CD4-positive, CD25-positive, alpha-beta regulatory T cell (primary cell): ENCODE results near the gene PROM2. TPM values are rescaled to one million over a fixed set of nuclear protein-coding genes. Genes with fewer than 3 reads are reported as not detected.
"Not testable (repeated sequence)": the region's sequence is repeated elsewhere in the genome, so short reads cannot be mapped to it uniquely, and the experiment has no call there.

Experiments
- ATAC-seq, 2 donors: fragments of 150-1000 bp; cut with Tn5 transposase; one replicate each; pipeline ENCODE4 v1.10.0; 2021; ENCODE audit warnings: low read depth in 2 of 2, moderate number of reproducible peaks in 2 of 2, moderate library complexity in 1 of 2
- DNase-seq, 3 donors: peaks; one replicate each; pipeline versions ENCODE4 v3.0.0 to v3.0.0-alpha.2; 2012 to 2022; ENCODE audit warnings: mixed read lengths in 1 of 3
- H3K27ac ChIP-seq: one replicate; pipeline ENCODE4 v1.7.0; 2013; ENCODE audit warnings: mild to moderate bottlenecking, low read length; ENCODE audit not compliant: insufficient read depth, poor library complexity, severe bottlenecking
- H3K27me3 ChIP-seq: one replicate; pipeline ENCODE4 v1.7.0; 2013; ENCODE audit warnings: low read length; ENCODE audit not compliant: control insufficient read depth, insufficient read depth
- H3K36me3 ChIP-seq: one replicate; pipeline ENCODE4 v1.7.0; 2013; ENCODE audit warnings: mild to moderate bottlenecking, low read length, moderate library complexity; ENCODE audit not compliant: control insufficient read depth, insufficient read depth
- H3K4me1 ChIP-seq: 2 replicates; pipeline ENCODE4 v1.7.0; 2013; ENCODE audit warnings: mild to moderate bottlenecking, low read length; ENCODE audit not compliant: insufficient read depth, control insufficient read depth, poor library complexity, severe bottlenecking
- H3K4me3 ChIP-seq: one replicate; pipeline ENCODE4 v1.7.0; 2013; ENCODE audit warnings: low read depth, mild to moderate bottlenecking, low read length, moderate library complexity
- H3K9me3 ChIP-seq, 2 experiments: 1 replicate in 1 of 2; 2 replicates in 1 of 2; pipeline ENCODE4 v1.7.0; 2013; ENCODE audit warnings: low read length in 2 of 2, mild to moderate bottlenecking in 1 of 2, moderate library complexity in 1 of 2; ENCODE audit not compliant: control insufficient read depth in 2 of 2
- H3K27ac Mint-ChIP-seq, 3 donors: one replicate each; pipeline ENCODE4 v1.8.0; 2020 to 2022; ENCODE audit warnings: mild to moderate bottlenecking in 3 of 3, mixed read lengths in 3 of 3, moderate library complexity in 2 of 3
- H3K27me3 Mint-ChIP-seq: one replicate; pipeline ENCODE4 v1.8.0; 2022; ENCODE audit warnings: mild to moderate bottlenecking, mixed read lengths
- H3K36me3 Mint-ChIP-seq: one replicate; pipeline ENCODE4 v1.8.0; 2020; ENCODE audit warnings: mixed read lengths
- H3K4me1 Mint-ChIP-seq, 4 donors: one replicate each; pipeline ENCODE4 v1.8.0; 2020 to 2022; ENCODE audit warnings: mixed read lengths in 4 of 4, mild to moderate bottlenecking in 1 of 4
- H3K4me3 Mint-ChIP-seq, 4 donors: one replicate each; pipeline ENCODE4 v1.8.0; 2020 to 2022; ENCODE audit warnings: mild to moderate bottlenecking in 4 of 4, mixed read lengths in 4 of 4, moderate library complexity in 3 of 4
- H3K9me3 Mint-ChIP-seq, 7 donors: one replicate each; pipeline ENCODE4 v1.8.0; 2020 to 2022; ENCODE audit warnings: mixed read lengths in 7 of 7, mild to moderate bottlenecking in 3 of 7, moderate library complexity in 2 of 7
- polyA plus RNA-seq, 4 donors: library from polyadenylated mRNA; unstranded; fragments of 300-500 nt; fragmentation: Illumina TruSeq; gene quantifications; one replicate each; pipeline ENCODE4 v1.2.3, GENCODE V29; 2021
- total RNA-seq: library from RNA; stranded (reverse); gene quantifications from one replicate; pipeline ENCODE4 v1.2.3, GENCODE V29; 2022

The PROM2 gene
- total and polyA plus RNA-seq, 5 donors from 2014 or later = 0.47 TPM; not detected in 4

DNA sequence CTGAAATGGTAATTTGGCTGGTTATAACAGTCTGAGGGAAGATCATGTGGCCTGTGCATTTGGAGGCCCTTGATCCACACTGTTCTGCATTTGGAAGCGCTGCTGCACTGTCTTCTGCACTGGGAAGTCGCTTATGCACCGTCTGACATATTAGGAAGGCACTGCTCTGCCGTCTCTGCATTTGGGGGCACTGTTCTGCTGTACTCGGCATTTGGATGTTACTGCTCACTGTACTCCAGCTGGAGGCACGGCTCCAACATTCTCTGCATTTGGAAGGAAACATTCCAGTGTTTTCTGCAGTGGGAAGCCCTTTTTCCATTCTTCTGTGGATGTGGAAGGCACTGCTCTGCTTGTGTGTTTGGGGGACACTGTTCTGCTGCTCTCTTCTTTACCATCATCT lies 9.6 kb upstream of the PROM2 start:
- Histone ChIP-seq H3K27me3 (no peaks in the 10 kb centered on the region), H3K4me3 (no peak overlapping the region), H3K9me3 (no peaks in the 10 kb centered on the region), H3K27ac (no peak overlapping the region), H3K36me3 (no peaks in the 10 kb centered on the region), H3K4me1 (no peaks in the 10 kb centered on the region)
- DNase-seq = no peak
- Mint-ChIP-seq H3K27ac (no peak overlapping the region), H3K36me3 (peaks cover 5% of the 10 kb centered on the region), H3K4me3 (no peak overlapping the region), H3K27me3 (no peaks in the 10 kb centered on the region), H3K4me1 (no peaks in the 10 kb centered on the region), H3K9me3 (peaks cover 0 to 6% (median 0%) of the 10 kb centered on the region in 7 donors)
- ATAC-seq = no peak

DNA sequence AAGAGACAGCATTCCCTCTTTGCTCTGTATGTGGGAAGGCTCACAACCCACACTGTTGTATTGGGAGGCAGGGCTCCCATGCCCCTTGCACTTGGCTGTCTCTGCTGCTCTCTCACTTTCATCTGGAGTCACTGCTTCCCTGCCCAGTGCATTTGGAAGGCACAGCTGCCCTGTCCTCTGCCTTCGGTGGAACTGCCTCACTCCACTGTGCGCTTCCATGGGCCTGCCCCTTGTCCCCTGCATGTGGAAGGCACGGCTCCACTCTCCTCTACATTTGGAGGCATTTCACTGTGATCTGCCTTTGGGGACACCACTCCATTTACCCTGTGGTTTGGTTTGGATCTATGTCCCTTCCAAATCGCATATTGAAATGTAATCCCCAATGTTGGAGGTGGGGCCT lies 9.1 kb upstream of the PROM2 start:
- Mint-ChIP-seq H3K27me3 (no peaks in the 10 kb centered on the region), H3K36me3 (peaks cover 3% of the 10 kb centered on the region), H3K27ac (no peak overlapping the region), H3K4me3 (no peak overlapping the region), H3K4me1 (no peaks in the 10 kb centered on the region), H3K9me3 (peaks cover 0 to 5% (median 0%) of the 10 kb centered on the region in 7 donors)
- Histone ChIP-seq H3K9me3 (no peaks in the 10 kb centered on the region), H3K27me3 (no peaks in the 10 kb centered on the region), H3K27ac (no peak overlapping the region), H3K4me1 (no peaks in the 10 kb centered on the region), H3K36me3 (no peaks in the 10 kb centered on the region), H3K4me3 (no peak overlapping the region)
- DNase-seq (no peak), ATAC-seq (no peak)

DNA sequence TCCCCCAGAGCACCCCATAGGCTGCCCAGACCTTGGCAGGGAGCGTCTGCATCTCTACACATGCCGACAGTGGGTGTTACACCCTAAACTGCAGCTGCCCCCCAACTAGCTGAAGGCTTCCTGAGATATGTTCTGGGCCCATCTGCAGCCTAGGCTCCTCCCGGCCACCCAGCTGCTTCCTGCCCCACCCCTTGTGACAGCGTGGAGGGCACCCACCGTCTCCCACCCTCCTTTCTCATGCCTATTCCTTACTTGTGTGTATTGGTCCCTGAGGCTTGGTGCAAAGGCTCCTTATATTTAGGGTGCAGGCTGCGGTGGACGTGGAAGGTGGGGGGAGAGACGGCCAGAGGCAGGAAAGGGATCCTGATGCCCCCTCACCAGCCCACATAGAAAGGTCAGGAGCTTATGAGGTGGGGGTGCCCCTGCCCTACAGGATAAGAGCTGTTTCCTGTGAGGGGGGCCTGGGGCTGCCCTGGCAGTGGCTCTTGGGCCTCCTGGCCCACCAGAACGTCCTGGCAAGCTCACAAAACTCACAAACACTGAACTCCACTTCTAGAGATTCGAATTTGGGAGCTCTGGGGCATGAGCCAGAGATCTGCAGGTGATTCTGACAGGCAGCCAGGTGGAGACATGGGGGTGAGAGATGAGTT lies 7.3 kb upstream of the PROM2 start:
- Mint-ChIP-seq H3K4me3 (no peak overlapping the region), H3K27ac (no peak overlapping the region), H3K9me3 (peaks cover 0 to under 1% (median 0%) of the 10 kb centered on the region in 7 donors), H3K27me3 (no peaks in the 10 kb centered on the region), H3K4me1 (no peaks in the 10 kb centered on the region), H3K36me3 (no peaks in the 10 kb centered on the region)
- Histone ChIP-seq H3K9me3 (no peaks in the 10 kb centered on the region), H3K4me3 (no peak overlapping the region), H3K36me3 (no peaks in the 10 kb centered on the region), H3K27ac (no peak overlapping the region), H3K4me1 (no peaks in the 10 kb centered on the region), H3K27me3 (no peaks in the 10 kb centered on the region)
- DNase-seq = no peak
- no peak for ATAC-seq

DNA sequence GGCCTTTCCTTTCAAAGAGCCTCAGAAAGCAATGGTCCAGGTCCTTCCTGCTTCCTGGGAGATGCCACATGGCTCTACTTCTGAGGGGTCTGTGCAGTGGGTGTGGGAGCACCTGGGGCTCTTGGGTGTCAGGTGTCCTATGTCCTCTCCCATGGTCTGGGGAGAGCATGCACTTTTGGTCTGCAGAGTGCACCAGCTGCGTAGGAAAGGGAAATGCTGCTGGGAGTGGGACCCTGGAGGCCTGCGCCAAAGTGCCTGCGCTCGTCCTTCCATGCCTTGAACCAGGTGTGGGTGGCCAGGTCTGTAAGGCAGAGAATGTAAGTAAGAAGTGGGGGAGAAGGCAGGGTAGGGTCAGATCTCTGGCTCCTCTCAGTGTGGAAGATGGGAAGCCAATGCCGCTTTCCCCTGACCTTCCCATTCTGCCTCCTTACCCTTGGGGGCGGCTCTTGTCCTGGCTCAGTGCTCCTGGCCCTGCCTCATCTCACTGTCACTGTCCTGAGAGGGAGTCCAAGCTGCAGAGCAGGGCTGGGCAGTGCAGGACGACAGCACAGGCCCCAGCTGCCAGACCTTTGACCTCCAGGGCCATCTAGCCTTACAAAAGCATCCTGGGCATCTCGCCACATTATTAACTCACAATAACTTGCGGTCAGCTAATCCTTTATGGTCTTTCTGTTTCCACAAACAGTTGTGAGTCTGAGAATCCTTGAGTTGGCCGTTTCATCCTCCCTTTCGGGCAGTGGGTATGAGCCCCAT lies 6.6 kb upstream of the PROM2 start:
- H3K27me3 Mint-ChIP-seq = no peaks in the 10 kb centered on the region

DNA sequence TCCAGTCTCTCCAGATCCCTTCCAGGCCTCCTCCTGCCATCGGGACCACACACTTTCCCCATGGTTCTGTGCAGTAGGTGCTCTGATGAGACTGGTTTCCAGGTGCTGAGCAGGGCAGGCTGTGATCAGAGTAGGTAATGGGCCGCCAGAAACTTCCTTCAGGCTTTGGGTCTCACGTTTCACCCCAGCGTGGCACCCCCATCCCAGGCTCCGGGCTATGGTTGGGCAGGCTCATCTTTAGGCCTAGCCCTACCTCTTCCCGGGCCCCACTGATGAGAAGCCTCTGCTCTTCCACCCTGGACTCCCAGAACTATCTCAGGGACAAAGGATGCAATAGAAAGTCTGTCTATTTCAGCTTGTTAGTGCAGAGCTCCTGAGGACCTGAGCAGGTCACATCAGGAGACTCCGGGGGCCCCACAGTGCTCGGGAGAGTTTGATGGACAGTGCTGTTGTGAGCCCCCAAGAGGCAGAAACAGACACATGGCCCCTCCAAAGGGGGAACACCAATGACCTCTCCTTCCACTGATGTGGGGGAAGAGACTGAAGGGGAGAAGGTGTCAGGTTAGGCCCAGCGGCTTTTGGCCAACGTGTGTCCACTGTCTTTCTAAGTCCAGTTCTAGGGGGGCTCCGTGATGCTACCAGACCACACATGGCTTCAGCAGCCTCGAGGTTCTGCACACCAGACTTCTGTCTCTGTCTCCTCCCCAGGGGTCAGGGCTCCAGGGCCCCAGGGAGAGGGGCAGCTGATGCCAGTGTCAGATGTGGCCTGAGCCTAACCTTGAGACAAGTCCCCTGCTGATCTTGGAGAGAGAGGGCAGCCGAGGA lies 5.8 kb upstream of the PROM2 start:
- no peaks in the 10 kb centered on the region for H3K36me3 Mint-ChIP-seq
- no peak for DNase-seq
- no peaks in the 10 kb centered on the region for H3K9me3 ChIP-seq
- H3K27me3 ChIP-seq = no peaks in the 10 kb centered on the region
- no peak overlapping the region for H3K4me3 ChIP-seq
- no peaks in the 10 kb centered on the region for H3K36me3 ChIP-seq
- H3K4me3 Mint-ChIP-seq = no peak overlapping the region
- H3K4me1 Mint-ChIP-seq = no peaks in the 10 kb centered on the region
- H3K27me3 Mint-ChIP-seq = no peaks in the 10 kb centered on the region
- H3K27ac ChIP-seq = no peak overlapping the region
- no peaks in the 10 kb centered on the region for H3K9me3 Mint-ChIP-seq
- no peak overlapping the region for H3K27ac Mint-ChIP-seq
- no peak for ATAC-seq
- H3K4me1 ChIP-seq = no peaks in the 10 kb centered on the region

More for the DNA sequence above, 6.6 kb upstream of the PROM2 start:
- no peak overlapping the region for H3K4me3 ChIP-seq
- Mint-ChIP-seq H3K4me1 (no peaks in the 10 kb centered on the region), H3K36me3 (no peaks in the 10 kb centered on the region), H3K27ac (no peak overlapping the region), H3K4me3 (no peak overlapping the region), H3K9me3 (no peaks in the 10 kb centered on the region)
- no peak overlapping the region for H3K27ac ChIP-seq
- no peaks in the 10 kb centered on the region for H3K9me3 ChIP-seq
- H3K27me3 ChIP-seq = no peaks in the 10 kb centered on the region
- DNase-seq = no peak
- H3K36me3 ChIP-seq = no peaks in the 10 kb centered on the region
- no peaks in the 10 kb centered on the region for H3K4me1 ChIP-seq
- no peak for ATAC-seq

GRCh38 chr2:95269036-95269680 lies 5.1 kb upstream of the PROM2 start:
- Mint-ChIP-seq H3K4me1 (no peaks in the 10 kb centered on the region), H3K9me3 (no peaks in the 10 kb centered on the region), H3K27me3 (no peaks in the 10 kb centered on the region), H3K4me3 (no peak overlapping the region), H3K36me3 (no peaks in the 10 kb centered on the region), H3K27ac (no peak overlapping the region)
- ATAC-seq = no peak
- H3K4me1 ChIP-seq = no peaks in the 10 kb centered on the region
- no peaks in the 10 kb centered on the region for H3K36me3 ChIP-seq
- H3K4me3 ChIP-seq = no peak overlapping the region
- H3K27ac ChIP-seq = no peak overlapping the region
- H3K9me3 ChIP-seq = no peaks in the 10 kb centered on the region
- no peaks in the 10 kb centered on the region for H3K27me3 ChIP-seq
- no peak for DNase-seq

- not testable (repeated sequence) for H3K27ac Mint-ChIP-seq, DNase-seq, H3K36me3 ChIP-seq, H3K9me3 Mint-ChIP-seq, H3K27ac ChIP-seq, H3K4me3 ChIP-seq, H3K4me1 Mint-ChIP-seq, H3K9me3 ChIP-seq, H3K27me3 Mint-ChIP-seq, H3K27me3 ChIP-seq, H3K4me1 ChIP-seq, H3K36me3 Mint-ChIP-seq, H3K4me3 Mint-ChIP-seq, ATAC-seq
These were observed 4.5 kb upstream of the PROM2 start for GRCh38 chr2:95269745-95270144.
